GM12864 (cell line): Measurements from ENCODE around the gene PHKB.

Source experiments
- DNase-seq: peaks from one replicate; pipeline ENCODE4 v3.0.0-alpha.2; 2011; ENCODE audit warnings: low read depth
- H3K4me3 ChIP-seq: 2 replicates; pipeline ENCODE4 v1.5.1; 2011; ENCODE audit warnings: mild to moderate bottlenecking, low read depth, low read length, control low read depth
- TF ChIP-seq, protein P1 (sequence below): IDR thresholded peaks from 2 replicates; pipeline ENCODE4 v1.5.1; 2011; ENCODE audit warnings: low read depth, mild to moderate bottlenecking, moderate library complexity, low read length, control low read depth, inconsistent platforms; ENCODE audit errors: missing control alignments

PHKB gene

DNA sequence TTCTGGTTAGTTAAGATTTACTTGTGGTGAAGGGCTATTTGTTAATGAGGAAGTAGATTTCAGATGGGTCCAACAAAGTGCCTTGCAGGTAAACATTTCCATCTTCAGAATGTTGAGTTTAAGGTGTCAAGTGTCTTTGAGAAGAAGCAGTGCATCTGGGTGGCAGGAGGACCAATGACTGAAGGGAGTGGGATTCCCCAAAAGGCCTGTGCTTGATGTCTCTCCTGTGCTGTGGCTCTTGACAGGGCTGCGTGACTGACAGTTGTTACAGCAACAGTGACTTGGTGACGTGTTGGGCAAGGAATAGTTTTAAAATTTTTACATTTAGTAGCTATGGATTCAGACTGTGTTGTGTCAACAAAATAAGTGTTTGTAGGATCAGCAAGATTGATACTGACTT lies 149.9 kb downstream of the PHKB start:
- no peak overlapping the region for H3K4me3 ChIP-seq
- TF ChIP-seq, protein P1, sequence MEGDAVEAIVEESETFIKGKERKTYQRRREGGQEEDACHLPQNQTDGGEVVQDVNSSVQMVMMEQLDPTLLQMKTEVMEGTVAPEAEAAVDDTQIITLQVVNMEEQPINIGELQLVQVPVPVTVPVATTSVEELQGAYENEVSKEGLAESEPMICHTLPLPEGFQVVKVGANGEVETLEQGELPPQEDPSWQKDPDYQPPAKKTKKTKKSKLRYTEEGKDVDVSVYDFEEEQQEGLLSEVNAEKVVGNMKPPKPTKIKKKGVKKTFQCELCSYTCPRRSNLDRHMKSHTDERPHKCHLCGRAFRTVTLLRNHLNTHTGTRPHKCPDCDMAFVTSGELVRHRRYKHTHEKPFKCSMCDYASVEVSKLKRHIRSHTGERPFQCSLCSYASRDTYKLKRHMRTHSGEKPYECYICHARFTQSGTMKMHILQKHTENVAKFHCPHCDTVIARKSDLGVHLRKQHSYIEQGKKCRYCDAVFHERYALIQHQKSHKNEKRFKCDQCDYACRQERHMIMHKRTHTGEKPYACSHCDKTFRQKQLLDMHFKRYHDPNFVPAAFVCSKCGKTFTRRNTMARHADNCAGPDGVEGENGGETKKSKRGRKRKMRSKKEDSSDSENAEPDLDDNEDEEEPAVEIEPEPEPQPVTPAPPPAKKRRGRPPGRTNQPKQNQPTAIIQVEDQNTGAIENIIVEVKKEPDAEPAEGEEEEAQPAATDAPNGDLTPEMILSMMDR = no peak
- no peak for DNase-seq

DNA sequence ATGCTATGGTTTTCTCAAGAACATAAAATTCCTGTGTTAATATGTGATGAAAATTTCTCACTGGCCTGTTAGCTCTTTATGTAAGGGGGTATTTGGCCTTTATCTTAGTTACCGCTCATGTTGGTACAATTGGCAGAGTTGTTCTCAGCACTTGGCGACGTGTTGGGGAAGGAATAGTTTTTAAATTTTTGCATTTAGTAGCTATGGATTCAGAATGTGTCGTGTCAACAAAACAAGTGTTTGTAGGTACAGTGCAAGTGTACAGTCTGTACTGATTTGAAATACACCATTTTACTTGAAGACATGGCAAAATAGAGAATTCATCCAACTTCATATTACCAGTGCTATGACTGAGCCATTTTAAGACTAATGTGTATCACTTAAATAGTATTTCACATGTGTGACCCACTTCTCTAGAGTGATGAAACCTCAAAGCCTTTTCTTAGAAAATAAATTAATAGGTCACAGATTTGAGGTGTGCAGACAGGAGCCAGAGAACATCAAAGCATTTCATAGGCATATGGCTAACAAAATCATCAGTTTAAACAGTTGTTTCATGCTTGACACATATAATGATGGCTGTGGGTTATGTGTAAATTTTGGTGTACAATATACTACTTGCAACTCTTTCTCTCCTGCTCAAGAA lies 150.8 kb downstream of the PHKB start:
- no peak for DNase-seq
- H3K4me3 ChIP-seq = no peak overlapping the region
- TF ChIP-seq, protein P1 = no peak

DNA sequence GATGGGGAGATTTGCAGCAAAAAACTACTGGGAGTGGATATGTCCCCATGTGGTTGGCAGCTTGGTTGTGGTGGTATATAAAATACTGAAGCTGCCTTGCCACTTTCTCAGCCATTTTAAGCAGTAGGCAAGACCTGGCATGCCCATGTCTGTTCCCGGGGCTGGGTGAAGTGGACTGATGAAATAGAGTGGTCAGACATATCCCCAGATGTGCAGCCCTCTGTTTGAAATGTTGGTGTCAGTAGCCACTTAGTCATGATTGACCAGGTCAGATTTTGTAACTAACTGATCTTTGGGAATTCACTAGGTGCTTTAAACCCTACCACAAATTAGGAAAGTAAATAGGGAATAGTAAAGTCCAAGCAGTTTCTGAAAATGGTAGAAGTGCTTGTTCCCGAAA lies 151.6 kb downstream of the PHKB start:
- H3K4me3 ChIP-seq = no peak overlapping the region
- no peak for DNase-seq
- TF ChIP-seq, protein P1 = no peak

DNA sequence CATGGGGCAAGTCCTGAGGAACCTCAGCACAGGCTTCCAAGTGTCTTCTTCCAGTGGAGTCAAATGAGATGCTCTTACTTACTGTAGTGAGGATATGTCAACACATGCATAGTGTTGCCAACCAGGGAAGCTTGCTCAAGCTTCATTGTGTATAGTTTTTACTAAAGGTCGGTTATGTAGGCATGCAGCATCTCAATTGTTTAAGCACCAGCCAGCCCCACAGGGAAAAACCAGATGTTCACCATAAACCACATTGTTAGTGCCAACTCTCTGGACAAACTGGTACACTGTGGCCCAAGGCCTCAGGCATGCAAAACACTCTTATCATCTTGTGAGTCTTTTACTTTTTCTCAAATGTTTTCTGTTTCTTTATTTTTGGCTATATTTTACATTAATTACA lies 152.1 kb downstream of the PHKB start:
- TF ChIP-seq, protein P1 = no peak
- no peak for DNase-seq
- H3K4me3 ChIP-seq = no peak overlapping the region

DNA sequence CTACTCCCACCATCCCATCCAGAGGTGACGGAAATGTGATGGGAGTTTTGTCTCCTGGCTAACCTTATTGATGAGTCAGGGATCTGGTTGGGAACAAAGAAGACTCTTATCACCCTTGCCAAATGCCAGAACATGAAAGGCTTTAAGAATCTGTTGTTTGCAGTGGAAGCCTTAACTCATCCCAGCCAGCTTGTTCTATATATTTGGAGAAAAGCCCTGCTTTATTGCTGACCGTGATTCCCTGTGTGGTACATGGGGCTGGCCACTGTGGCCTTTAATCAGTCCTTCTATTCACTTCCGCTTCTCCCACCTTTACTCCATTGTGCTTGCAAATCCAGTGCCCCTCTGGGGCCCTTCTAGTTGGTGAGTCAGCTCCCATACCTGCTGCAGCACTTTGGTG lies 156.6 kb downstream of the PHKB start:
- no peak overlapping the region for H3K4me3 ChIP-seq
- TF ChIP-seq, protein P1 = no peak
- DNase-seq = no peak

DNA sequence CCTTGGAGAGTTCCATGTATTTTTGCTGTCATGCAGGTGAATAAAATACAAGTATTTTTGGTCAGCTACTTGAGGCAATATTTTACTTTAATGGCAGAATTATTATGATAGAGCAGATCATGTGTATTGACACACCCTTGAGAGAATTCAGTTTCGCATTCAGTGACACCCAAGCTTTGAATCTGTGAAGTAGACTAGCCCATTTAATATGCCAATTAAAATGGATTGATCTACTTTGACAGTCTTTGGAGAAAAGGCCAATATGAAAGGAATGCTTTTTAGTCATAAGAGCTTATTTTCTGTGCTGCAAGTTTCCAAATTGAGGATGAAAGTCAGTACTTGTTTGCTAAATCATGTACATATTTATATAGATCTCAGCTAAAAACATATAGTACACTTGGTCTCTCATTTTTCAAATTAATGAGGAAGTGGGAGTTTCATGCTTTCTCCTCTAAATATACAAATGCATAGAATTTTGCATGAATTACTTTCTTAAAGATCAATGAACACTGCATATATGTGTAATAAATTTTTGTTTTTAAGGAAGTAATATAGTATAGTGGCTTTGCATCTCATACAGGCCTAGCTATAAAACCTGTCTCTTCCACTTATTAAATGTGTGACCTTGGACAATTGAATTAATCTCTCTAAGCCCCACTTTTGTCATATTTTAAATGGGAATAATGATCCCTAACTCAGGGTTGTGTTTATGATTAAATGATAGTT lies 161.5 kb downstream of the PHKB start:
- no peak for DNase-seq
- no peak overlapping the region for H3K4me3 ChIP-seq
- TF ChIP-seq, protein P1 = no peak

DNA sequence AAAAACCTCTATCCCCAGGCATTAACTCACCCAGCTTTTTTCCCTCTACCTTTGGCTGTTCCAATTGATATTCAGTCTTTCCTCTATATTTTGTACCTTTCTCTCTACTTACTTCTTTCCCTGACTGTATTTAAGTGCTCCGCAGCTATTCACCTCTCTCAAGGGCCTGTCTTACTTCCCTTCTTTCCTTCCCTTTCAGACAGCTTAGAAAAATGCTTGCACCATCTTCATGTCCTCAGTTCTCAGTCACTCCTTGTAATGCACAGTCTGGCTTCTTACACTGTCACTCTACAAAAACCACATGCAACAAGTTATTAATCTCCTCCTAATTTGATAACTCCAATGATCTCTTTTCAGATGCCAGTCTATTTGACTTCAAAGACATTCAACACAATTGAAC lies 163.4 kb downstream of the PHKB start:
- TF ChIP-seq, protein P1 = no peak
- DNase-seq = no peak

More for the DNA sequence above, 163.4 kb downstream of the PHKB start:
- H3K4me3 ChIP-seq = no peak overlapping the region
